ENCODE measurements around the gene TPRN.
A peak's percentile ranks its signal among the peaks of the same experiment; 100 is the strongest.

TPRN gene

DNA sequence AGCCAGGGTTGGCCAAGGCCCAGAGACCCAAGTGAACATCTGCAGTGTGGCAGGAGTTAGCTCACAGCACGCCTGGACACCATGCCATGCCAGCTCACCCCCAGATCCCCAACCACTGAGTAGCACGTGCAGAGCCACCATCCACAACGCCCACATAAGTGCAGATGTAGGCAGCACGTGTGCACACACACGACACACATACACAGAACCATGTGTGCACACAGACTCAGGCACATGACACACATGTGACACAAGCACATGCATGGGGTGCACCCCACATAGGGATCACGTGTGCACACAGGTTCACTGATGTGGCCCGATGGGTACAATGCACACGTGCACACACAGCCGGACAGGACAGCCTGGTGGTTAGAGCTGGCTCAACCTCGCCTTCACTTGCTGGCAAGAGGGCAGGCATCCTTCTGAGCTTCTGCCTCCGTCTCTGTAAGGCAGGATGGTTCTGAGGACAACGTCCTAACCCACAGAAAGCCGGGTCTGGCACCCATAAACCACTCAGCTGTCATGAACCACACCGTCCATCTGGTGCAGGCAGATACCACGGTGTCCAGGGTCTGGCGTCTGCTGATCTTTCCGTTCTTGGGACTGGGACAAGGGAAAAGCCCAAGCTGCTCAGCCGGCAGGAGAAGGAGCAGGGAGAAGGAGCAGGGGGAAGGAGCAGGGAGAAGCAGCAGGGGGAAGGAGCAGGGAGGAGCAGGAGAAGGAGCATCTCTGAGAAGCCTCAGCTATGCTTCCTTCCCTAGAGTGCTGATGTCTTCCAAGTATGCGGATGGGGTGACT lies 42.7 kb downstream of the TPRN start:
- DNase-seq = no peak

DNA sequence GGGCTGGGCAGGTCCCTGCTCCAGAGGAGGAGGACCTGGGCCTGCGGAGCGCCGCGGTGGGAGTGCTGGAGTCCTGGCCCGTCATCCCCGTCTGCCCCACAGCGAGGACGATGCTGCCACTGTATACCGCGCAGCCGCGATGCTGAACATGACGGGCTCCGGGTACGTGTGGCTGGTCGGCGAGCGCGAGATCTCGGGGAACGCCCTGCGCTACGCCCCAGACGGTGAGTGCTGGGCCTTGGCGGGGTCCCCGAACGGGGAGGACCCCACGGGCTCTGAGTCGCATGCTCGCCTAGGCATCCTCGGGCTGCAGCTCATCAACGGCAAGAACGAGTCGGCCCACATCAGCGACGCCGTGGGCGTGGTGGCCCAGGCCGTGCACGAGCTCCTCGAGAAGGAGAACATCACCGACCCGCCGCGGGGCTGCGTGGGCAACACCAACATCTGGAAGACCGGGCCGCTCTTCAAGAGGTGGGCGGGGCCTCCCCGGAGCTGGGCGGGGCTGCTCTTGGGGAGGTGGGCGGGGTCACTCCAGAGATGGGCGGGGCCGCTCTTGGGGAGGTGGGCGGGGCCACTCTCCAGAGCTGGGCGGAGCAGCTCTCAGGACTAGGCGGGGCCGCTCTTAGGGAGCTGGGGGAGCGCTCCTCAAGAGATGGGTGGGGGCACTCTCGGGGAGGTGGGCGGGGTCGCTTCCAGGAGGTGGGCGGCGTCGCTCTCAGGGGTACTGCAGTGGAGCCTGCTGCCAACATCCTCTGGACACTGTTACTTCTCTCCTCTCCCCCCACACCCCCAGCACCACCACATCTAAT lies 43.8 kb downstream of the TPRN start:
- DNase-seq = peak in 3 of 4 experiments; percentile 34 to 38 (median 37)

DNA sequence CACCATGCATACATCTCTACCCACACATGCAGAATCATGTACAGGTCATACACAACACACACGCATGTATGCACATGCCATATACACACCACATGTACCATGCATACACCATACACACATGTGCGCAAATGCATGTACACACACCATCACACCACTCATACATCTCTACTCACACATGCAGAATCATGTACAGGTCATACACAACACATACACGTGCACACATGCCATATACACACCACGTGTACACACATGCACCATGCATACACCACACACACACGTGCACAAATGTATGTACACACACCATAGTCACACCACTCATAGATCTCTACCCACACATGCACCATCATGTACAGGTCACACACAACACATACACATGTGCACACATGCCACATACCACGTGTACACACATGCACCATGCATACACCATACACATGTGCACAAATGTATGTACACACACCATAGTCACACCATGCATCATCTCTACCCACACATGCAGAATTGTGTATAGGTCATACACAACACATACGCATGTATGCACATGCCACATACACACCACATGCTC lies 47.6 kb downstream of the TPRN start:
- no peak for DNase-seq

DNA sequence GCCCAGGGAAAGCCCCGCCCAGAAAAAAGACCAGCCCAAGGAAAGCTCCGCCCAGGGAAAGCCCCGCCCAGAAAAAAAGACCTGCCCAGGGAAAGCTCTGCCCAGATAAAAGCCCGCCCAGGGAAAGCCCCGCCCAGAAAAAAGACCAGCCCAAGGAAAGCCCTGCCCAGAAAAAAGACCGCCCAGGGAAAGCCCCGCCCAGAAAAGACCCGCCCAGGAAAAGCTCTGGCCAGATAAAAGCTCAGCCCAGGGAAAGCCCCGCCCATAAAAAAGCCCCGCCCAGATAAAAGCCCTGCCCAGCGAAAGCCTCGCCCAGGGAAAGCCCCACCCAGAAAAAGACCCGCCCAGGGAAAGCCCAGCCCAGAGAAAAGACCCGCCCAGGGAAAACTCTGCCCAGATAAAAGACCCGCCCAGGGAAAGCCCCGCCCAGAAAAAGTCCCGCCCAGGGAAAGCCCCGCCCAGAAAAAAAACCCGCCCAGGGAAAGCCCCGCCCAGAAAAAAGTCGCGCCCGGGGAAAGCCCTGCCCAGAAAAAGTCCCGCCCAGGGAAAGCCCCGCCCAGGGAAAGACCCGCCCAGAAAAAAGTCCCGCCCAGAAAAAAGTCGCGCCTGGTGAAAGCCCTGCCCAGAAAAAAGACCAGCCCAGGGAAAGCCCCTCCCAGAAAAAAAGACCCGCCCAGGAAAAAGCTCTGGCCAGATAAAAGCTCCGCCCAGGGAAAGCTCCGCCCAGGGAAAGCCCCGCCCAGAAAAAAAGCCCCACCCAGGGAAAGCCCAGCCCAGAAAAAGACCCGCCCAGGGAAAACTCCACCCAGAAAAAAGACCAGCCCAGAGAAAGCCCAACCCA lies 49.7 kb downstream of the TPRN start:
- peak in 1 of 4 experiments; percentile 23 for DNase-seq

- no peak for DNase-seq
These were observed 50.5 kb downstream of the TPRN start for GRCh38 chr9:137149942-137150616.

GRCh38 chr9:137149363-137149762 lies 51.2 kb downstream of the TPRN start:
- no peak for DNase-seq

DNA sequence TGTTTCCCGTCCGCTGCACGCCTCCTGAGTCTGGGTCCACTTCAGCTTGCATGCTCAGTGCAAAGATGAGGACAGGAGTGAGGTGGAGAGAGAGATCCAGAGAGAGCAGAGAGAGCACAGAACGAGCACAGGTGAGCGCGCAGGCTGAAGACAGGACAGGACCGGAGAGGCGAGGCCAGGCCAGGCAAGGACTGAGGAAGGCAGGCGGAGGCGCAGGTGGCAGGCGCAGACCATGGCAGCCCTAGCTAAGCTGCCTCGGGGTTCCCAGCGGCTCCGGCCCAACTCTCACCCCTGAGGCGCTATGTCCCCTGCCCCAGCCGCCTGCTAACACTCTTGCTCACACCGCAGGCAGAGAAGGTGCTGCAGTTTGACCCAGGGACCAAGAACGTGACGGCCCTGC lies 51.9 kb downstream of the TPRN start:
- no peak for DNase-seq

GRCh38 chr9:137148242-137148641 lies 52.3 kb downstream of the TPRN start:
- DNase-seq = no peak

DNA sequence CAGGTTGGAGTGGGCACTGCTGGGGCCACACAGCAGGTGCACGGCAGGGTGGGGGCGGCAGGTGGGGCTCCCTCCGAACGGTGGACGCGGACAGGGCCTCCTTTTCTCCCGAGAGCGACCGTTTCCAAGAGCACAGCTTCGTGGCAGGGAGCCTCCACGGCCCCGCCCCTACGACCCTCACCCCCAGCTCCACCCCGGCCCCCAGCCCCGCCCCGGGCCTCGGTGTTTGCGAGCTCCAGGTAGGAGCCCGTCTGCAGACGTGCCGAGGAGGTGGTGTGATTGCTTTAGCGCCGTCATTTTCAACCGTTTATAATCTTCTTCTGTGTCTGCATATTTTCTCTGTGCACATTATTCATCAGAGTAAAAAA lies 52.8 kb downstream of the TPRN start:
- no peak for DNase-seq

- no peak for DNase-seq
These were observed 53.3 kb downstream of the TPRN start for GRCh38 chr9:137147091-137147792.

- no peak for DNase-seq
These were observed 54.0 kb downstream of the TPRN start for GRCh38 chr9:137146527-137146918.

GRCh38 chr9:137145731-137146526 lies 54.6 kb downstream of the TPRN start:
- no peak for DNase-seq

GRCh38 chr9:137143459-137143858 lies 57.1 kb downstream of the TPRN start:
- DNase-seq = no peak

- DNase-seq = no peak
These were observed 58.3 kb downstream of the TPRN start for GRCh38 chr9:137141976-137142936.
